GM12872 (cell line): Measurements from ENCODE around the gene HENMT1.

Experiments
- TF ChIP-seq, protein P1 (sequence below): IDR thresholded peaks from 3 replicates; pipeline ENCODE4 v1.5.1; 2011; ENCODE audit warnings: low read depth, mild to moderate bottlenecking, low read length, moderate library complexity; ENCODE audit not compliant: insufficient read depth

Gene HENMT1

DNA sequence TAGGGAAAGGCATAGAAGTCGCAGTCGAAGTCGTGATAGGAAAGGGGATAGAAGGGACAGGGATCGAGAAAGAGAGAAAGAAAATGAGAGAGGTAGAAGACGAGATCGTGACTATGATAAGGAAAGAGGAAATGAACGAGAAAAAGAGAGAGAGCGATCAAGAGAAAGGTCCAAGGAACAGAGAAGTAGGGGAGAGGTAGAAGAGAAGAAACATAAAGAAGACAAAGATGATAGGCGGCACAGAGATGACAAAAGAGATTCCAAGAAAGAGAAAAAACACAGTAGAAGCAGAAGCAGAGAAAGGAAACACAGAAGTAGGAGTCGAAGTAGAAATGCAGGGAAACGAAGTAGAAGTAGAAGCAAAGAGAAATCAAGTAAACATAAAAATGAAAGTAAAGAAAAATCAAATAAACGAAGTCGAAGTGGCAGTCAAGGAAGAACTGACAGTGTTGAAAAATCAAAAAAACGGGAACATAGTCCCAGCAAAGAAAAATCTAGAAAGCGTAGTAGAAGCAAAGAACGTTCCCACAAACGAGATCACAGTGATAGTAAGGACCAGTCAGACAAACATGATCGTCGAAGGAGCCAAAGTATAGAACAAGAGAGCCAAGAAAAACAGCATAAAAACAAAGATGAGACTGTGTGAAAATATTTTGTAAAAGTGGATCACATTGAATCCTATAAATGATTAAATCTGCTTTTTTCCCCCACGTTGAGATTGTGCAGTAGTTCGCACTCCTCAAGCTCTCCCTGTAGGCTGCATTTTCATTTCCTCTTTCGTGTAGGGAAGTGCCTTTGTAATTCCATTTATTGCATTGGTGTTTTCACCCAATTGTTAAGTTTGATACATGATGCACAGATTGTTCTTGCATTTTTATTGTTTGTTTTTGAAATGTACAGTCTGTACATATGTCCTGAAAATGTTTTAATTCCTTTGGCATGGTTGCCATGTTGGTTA is 38.8 kb upstream of the HENMT1 start:
- TF ChIP-seq, protein P1, sequence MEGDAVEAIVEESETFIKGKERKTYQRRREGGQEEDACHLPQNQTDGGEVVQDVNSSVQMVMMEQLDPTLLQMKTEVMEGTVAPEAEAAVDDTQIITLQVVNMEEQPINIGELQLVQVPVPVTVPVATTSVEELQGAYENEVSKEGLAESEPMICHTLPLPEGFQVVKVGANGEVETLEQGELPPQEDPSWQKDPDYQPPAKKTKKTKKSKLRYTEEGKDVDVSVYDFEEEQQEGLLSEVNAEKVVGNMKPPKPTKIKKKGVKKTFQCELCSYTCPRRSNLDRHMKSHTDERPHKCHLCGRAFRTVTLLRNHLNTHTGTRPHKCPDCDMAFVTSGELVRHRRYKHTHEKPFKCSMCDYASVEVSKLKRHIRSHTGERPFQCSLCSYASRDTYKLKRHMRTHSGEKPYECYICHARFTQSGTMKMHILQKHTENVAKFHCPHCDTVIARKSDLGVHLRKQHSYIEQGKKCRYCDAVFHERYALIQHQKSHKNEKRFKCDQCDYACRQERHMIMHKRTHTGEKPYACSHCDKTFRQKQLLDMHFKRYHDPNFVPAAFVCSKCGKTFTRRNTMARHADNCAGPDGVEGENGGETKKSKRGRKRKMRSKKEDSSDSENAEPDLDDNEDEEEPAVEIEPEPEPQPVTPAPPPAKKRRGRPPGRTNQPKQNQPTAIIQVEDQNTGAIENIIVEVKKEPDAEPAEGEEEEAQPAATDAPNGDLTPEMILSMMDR = no peak

DNA sequence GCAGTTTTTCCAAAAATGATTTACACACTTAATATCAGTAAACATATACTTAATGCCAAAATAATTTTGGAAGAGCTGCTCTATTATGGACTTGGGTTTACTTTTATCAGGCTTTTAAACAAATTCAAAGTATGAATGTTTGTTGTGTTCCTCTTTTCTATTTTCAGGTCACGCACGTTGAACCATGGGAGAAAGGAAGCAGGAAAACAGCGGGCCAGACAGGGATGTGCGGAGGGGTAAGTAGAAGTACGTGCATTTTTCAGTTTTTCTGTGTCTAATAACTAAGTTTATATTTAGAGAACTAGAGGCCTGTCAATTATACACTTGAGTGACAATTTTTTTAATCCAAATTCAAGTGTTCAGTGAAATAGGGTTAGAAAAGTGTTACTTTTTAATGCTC is 34.6 kb upstream of the HENMT1 start:
- TF ChIP-seq, protein P1 = no peak

GRCh38 chr1:108692724-108693655 is 32.1 kb upstream of the HENMT1 start:
- TF ChIP-seq, protein P1 = peak; percentile 27; the same call in 1 of the 3 replicates

DNA sequence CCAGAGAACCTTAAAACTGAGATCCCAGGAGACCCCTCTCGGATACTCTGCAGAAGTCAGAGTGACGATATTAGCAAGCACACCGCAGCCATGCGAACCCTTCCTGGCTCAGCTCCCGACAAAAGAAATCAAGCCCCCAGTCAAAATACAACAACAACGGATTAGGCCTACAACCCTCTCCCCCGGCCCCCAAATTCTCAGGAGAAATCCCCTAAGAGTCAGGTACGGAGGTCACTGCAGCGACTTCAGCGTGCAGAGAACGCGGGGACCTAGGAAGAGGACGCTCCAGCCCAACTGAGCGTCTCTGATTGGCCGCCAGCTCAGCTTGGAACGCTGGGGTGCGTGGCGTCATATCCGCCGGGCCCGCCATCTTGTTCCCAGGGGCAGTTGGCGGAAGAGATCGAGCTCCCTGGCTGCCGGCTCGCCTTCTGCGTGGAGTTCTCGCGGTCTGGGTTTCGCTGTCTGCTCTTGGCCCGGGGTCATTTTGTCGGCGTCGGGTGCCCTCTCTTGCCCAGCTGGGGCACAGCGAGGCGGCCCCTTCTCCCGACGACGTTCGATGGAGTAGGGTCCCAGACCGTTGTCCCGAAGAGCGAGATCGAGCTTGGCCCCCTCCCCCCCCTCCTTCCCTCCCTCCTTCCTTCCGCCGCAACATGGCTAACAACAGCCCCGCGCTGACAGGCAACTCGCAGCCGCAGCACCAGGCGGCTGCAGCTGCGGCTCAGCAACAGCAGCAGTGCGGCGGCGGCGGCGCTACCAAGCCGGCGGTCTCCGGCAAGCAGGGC is 31.2 kb upstream of the HENMT1 start, which contains the start of gene PRPF38B:
TSS of gene PRPF38B (plus strand) at position 369 of the 782 bp plus-strand sequence. CDS start at position 651, 282 bp downstream.
- TF ChIP-seq, protein P1 = no peak

GRCh38 chr1:108691128-108691941 is 30.4 kb upstream of the HENMT1 start:
- TF ChIP-seq, protein P1 = no peak

DNA sequence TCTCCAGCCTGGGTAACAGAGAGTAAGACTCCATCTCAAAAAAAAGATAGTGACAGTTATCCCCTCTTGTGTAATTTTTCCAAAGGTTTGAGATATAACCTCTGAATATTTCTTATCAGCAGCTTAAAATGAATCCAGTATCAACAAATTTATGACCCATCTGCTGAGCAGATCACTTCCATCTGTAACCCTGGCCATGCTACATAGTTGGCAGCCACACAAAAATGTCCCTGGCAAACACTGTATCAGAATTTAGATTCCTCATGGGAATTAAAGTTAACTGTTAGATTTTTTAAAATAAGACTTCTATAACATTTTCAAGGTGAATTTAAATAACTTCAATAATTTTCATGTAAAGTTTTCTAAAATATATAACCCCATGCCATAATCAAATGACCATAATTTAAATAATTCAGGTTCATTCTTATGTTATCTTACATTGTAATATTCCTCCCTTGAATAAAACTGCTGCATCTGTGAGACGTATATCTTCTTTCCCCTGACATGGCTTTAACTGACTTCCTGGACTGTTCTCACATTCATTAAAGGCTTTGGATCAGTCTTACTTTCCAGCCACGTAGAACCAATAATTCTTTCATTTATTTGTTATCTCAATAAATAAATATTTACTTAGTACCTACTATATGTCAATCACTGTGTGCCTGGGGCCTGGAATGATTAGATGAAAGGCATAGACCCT is 25.9 kb upstream of the HENMT1 start:
- TF ChIP-seq, protein P1 = no peak
